T-cell (primary cell): Measurements from ENCODE around the gene EFNB2. TPM values are rescaled to one million over a fixed set of nuclear protein-coding genes. Genes with fewer than 3 reads are reported as not detected.
A peak's percentile ranks its signal among the peaks of the same experiment; 100 is the strongest.

ENCODE experiments used
- ATAC-seq, 4 experiments: fragments of 200-7000 bp in 3 of 4; fragments of 150-1000 bp in 1 of 4; cut with Tn5 transposase; replicated peaks in 1 of 4; 1 replicate in 3 of 4; 2 replicates in 1 of 4; pipeline ENCODE4 v1.10.0; 2021; ENCODE audit warnings: moderate library complexity in 3 of 4, mild to moderate bottlenecking in 2 of 4, moderate number of reproducible peaks in 1 of 4
- CTCF ChIA-PET, 2 donors: fragments of 300-600 bp; sonication (Branson Sonifier 250); formaldehyde crosslinking; loops; one replicate each; lab custom pipeline; 2022; ENCODE audit warnings: antibody characterized with exemption in 2 of 2; lab: Charles Lee
- POLR2A ChIA-PET, 2 donors: fragments of 300-600 bp; sonication (Branson Sonifier 250); formaldehyde crosslinking; loops; one replicate each; lab custom pipeline; 2022; ENCODE audit warnings: antibody characterized with exemption in 2 of 2; lab: Charles Lee
- DNase-seq, 35 experiments: peaks; one replicate each; pipeline versions ENCODE4 v3.0.0 to v3.0.0-alpha.2; 2013 to 2023
- H3K27ac ChIP-seq: one replicate; pipeline ENCODE4 v1.5.1; 2013; ENCODE audit warnings: low read length
- H3K27me3 ChIP-seq, 2 experiments: replicated peaks in 1 of 2; 1 replicate in 1 of 2; 2 replicates in 1 of 2; pipeline versions ENCODE4 v1.6.1 to v1.7.0; 2013; ENCODE audit warnings: low read length in 1 of 2, mixed read lengths in 1 of 2; ENCODE audit not compliant: control insufficient read depth in 2 of 2, insufficient read depth in 2 of 2; ENCODE audit errors: extremely low read depth in 1 of 2
- H3K36me3 ChIP-seq, 2 donors: 1 replicate in 1 of 2; 2 replicates in 1 of 2; pipeline versions ENCODE4 v1.6.1 to v1.7.0; 2013; ENCODE audit warnings: low read length in 1 of 2; ENCODE audit not compliant: control insufficient read depth in 2 of 2, insufficient read depth in 1 of 2; ENCODE audit errors: extremely low read depth in 1 of 2
- H3K4me1 ChIP-seq, 2 experiments: 1 replicate in 1 of 2; 2 replicates in 1 of 2; pipeline versions ENCODE4 v1.6.1 to v1.7.0; 2013; ENCODE audit warnings: low read length in 2 of 2, mixed read lengths in 1 of 2; ENCODE audit not compliant: insufficient read depth in 2 of 2, control insufficient read depth in 1 of 2; ENCODE audit errors: extremely low read depth in 1 of 2
- H3K4me3 ChIP-seq, 2 donors: 1 replicate in 1 of 2; 2 replicates in 1 of 2; pipeline versions ENCODE4 v1.5.1 to v1.7.0; 2013; ENCODE audit warnings: mild to moderate bottlenecking in 2 of 2, low read length in 1 of 2, moderate library complexity in 1 of 2; ENCODE audit not compliant: control insufficient read depth in 1 of 2; ENCODE audit errors: extremely low read depth in 1 of 2
- H3K9me3 ChIP-seq: 2 replicates; pipeline ENCODE4 v1.7.0; 2013
- H3K27ac Mint-ChIP-seq, 2 donors: one replicate each; pipeline ENCODE4 v1.8.0; 2020 to 2021; ENCODE audit warnings: mild to moderate bottlenecking in 2 of 2, mixed read lengths in 2 of 2
- H3K27me3 Mint-ChIP-seq, 2 donors: one replicate each; pipeline ENCODE4 v1.8.0; 2021 to 2022; ENCODE audit warnings: mixed read lengths in 2 of 2
- H3K36me3 Mint-ChIP-seq: one replicate; pipeline ENCODE4 v1.8.0; 2021; ENCODE audit warnings: mixed read lengths
- H3K4me1 Mint-ChIP-seq, 3 donors: one replicate each; pipeline ENCODE4 v1.8.0; 2020 to 2022; ENCODE audit warnings: mixed read lengths in 3 of 3, mild to moderate bottlenecking in 1 of 3
- H3K4me3 Mint-ChIP-seq, 3 donors: one replicate each; pipeline ENCODE4 v1.8.0; 2020 to 2022; ENCODE audit warnings: mild to moderate bottlenecking in 3 of 3, mixed read lengths in 3 of 3, moderate library complexity in 3 of 3
- H3K9me3 Mint-ChIP-seq, 3 donors: one replicate each; pipeline ENCODE4 v1.8.0; 2020 to 2022; ENCODE audit warnings: mixed read lengths in 3 of 3
- WGBS: methylation state at CpG from one replicate; pipeline ENCODE4 v1.1.5; 2013; ENCODE audit warnings: missing lambda C conversion rate; ENCODE audit not compliant: insufficient coverage; 5-methylcytosine and 5-hydroxymethylcytosine counted together
- total RNA-seq, 35 experiments: library from RNA in 6 of 35; stranded (reverse) in 6 of 35; fragments of 120-200 nt in 1 of 35; gene quantifications; one replicate each; pipeline versions ENCODE4 v1.2.1 to v1.2.4 and lab custom pipeline; 2013 to 2026

The EFNB2 gene
- total RNA-seq, 5 donors from 2014 or later (not counting 1 experiment from before 2014, with no cell fraction given) = 0.18 to 0.47 (median 0.33) TPM

GRCh38 chr13:106490569-106491321 is 44.7 kb downstream of the EFNB2 start:
- peak in 15 of 35 experiments; percentile 0 to 32 (median 6) for DNase-seq

GRCh38 chr13:106489849-106490568 is 45.5 kb downstream of the EFNB2 start:
- Mint-ChIP-seq H3K9me3 (no peaks in the 10 kb centered on the region), H3K36me3 (no peaks in the 10 kb centered on the region), H3K27me3 (peaks cover 58 to 73% of the 10 kb centered on the region in 2 donors), H3K4me1 (peaks cover 24 to 32% (median 26%) of the 10 kb centered on the region in 3 donors), H3K4me3 (no peak overlapping the region), H3K27ac (no peak overlapping the region)
- DNase-seq (no peak), ATAC-seq (no peak)
- Histone ChIP-seq H3K27me3 (peaks cover 0 to 37% of the 10 kb centered on the region in 2 experiments), H3K4me3 (no peak overlapping the region), H3K27ac (no peak overlapping the region), H3K9me3 (no peaks in the 10 kb centered on the region), H3K36me3 (no peaks in the 10 kb centered on the region), H3K4me1 (peaks cover 7 to 16% of the 10 kb centered on the region in 2 experiments)
- ChIA-PET POLR2A (no interaction called here), CTCF (no interaction called here)
- 63% methylated on average over 3 of the region's 7 CpGs for WGBS

More at GRCh38 chr13:106490569-106491321, 44.7 kb downstream of the EFNB2 start:
- CTCF ChIA-PET = interaction anchor here in 1 of 2 donors (0.6 kb wide), 1 partner anchor 1060 kb away, joined by 3 read pairs; no protein-coding TSS in a partner anchor
- Mint-ChIP-seq H3K27me3 (peaks cover 51 to 70% of the 10 kb centered on the region in 2 donors), H3K9me3 (no peaks in the 10 kb centered on the region), H3K4me1 (peaks cover 24 to 32% (median 26%) of the 10 kb centered on the region in 3 donors), H3K27ac (peak overlapping the region in 1 of 2 donors; percentile 64), H3K36me3 (no peaks in the 10 kb centered on the region), H3K4me3 (peak overlapping the region; percentile 53 to 60 (median 53))
- Histone ChIP-seq H3K36me3 (no peaks in the 10 kb centered on the region), H3K27me3 (peaks cover 0 to 33% of the 10 kb centered on the region in 2 experiments), H3K9me3 (no peaks in the 10 kb centered on the region), H3K4me1 (peaks cover 7 to 16% of the 10 kb centered on the region in 2 experiments), H3K27ac (no peak overlapping the region), H3K4me3 (peak overlapping the region; percentile 20 to 63)
- ATAC-seq = peak in 1 of 4 experiments; percentile 76
- POLR2A ChIA-PET = no interaction called here
- WGBS = 21% methylated on average over 7 of the region's 14 CpGs

- peaks cover 0 to 41% of the 10 kb centered on the region in 2 experiments for H3K27me3 ChIP-seq
- DNase-seq (no peak), ATAC-seq (no peak)
- peaks cover 57 to 68% of the 10 kb centered on the region in 2 donors for H3K27me3 Mint-ChIP-seq
- whole genome bisulfite sequencing = no CpG with 5 or more reads among the region's 2 CpGs
- ChIA-PET POLR2A (no interaction called here), CTCF (no interaction called here)
- H3K27ac Mint-ChIP-seq = no peak overlapping the region
- H3K27ac ChIP-seq = no peak overlapping the region
- H3K4me3 ChIP-seq = no peak overlapping the region
- no peaks in the 10 kb centered on the region for H3K9me3 Mint-ChIP-seq
- H3K4me1 Mint-ChIP-seq = peaks cover 20 to 29% (median 23%) of the 10 kb centered on the region in 3 donors
- no peaks in the 10 kb centered on the region for H3K36me3 ChIP-seq
- peaks cover 7 to 15% of the 10 kb centered on the region in 2 experiments for H3K4me1 ChIP-seq
- H3K36me3 Mint-ChIP-seq = no peaks in the 10 kb centered on the region
- H3K4me3 Mint-ChIP-seq = no peak overlapping the region
- no peaks in the 10 kb centered on the region for H3K9me3 ChIP-seq
These were observed 46.8 kb downstream of the EFNB2 start for GRCh38 chr13:106488686-106489085.

DNA sequence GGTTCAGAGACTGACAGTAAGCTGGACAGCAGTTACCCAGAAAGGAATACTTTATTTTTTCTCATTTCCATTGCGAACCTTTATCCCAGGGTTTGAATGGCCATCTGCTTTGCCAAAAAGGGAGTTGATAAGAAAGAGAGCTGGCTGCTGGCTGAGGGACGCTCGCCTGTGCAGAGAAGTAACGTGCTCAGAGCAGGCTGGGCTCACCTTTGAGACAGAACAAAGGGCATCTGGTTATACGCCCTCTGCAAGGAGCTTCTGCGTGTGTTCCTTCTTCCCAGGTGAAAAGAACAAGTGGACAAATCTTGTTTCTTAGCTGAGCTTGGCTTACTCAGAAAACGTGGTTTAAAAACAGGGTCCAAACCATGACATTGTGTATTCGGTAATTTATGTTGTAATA is 47.4 kb downstream of the EFNB2 start:
- peaks cover 14 to 23% (median 17%) of the 10 kb centered on the region in 3 donors for H3K4me1 Mint-ChIP-seq
- peaks cover 0 to 36% of the 10 kb centered on the region in 2 experiments for H3K27me3 ChIP-seq
- no peaks in the 10 kb centered on the region for H3K9me3 Mint-ChIP-seq
- H3K4me3 Mint-ChIP-seq = no peak overlapping the region
- WGBS = 75% methylated on average over 8 of the region's 8 CpGs
- DNase-seq (no peak), ATAC-seq (no peak)
- H3K27me3 Mint-ChIP-seq = peaks cover 58 to 66% of the 10 kb centered on the region in 2 donors
- no peak overlapping the region for H3K4me3 ChIP-seq
- peaks cover 4 to 8% of the 10 kb centered on the region in 2 experiments for H3K4me1 ChIP-seq
- ChIA-PET POLR2A (no interaction called here), CTCF (no interaction called here)
- no peaks in the 10 kb centered on the region for H3K36me3 ChIP-seq
- H3K9me3 ChIP-seq = no peaks in the 10 kb centered on the region
- no peaks in the 10 kb centered on the region for H3K36me3 Mint-ChIP-seq
- H3K27ac ChIP-seq = no peak overlapping the region
- no peak overlapping the region for H3K27ac Mint-ChIP-seq

DNA sequence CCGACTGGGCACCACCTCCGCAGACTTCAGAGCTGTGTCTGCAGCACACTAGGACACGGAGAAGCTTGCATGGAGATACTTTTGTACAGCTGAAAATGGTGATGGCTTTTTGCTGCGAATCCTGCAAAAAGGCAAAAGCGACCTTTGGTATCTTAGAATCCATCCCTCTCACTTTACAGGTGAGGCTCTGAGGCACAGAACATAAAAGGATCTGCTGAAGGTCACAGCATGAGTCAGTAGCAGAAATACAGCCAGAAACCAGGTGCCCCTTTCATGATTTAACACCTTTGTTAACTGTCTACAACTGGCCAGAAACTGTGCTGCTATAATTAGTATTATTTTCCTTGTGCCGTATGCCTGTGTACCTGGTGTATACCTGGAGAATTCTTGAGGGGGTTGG is 48.3 kb downstream of the EFNB2 start:
- Mint-ChIP-seq H3K4me1 (peaks cover 13 to 17% (median 15%) of the 10 kb centered on the region in 3 donors), H3K27me3 (peaks cover 56 to 60% of the 10 kb centered on the region in 2 donors), H3K9me3 (peaks cover 0 to 5% (median 0%) of the 10 kb centered on the region in 3 donors), H3K4me3 (no peak overlapping the region), H3K27ac (no peak overlapping the region), H3K36me3 (no peaks in the 10 kb centered on the region)
- H3K9me3 ChIP-seq = no peaks in the 10 kb centered on the region
- CTCF ChIA-PET = no interaction called here
- no peak overlapping the region for H3K4me3 ChIP-seq
- POLR2A ChIA-PET = no interaction called here
- peaks cover 2 to 5% of the 10 kb centered on the region in 2 experiments for H3K4me1 ChIP-seq
- WGBS = 81% methylated on average over 4 of the region's 6 CpGs
- H3K36me3 ChIP-seq = no peaks in the 10 kb centered on the region
- ATAC-seq (no peak), DNase-seq (no peak)
- H3K27ac ChIP-seq = no peak overlapping the region
- H3K27me3 ChIP-seq = peaks cover 0 to 27% of the 10 kb centered on the region in 2 experiments

DNA sequence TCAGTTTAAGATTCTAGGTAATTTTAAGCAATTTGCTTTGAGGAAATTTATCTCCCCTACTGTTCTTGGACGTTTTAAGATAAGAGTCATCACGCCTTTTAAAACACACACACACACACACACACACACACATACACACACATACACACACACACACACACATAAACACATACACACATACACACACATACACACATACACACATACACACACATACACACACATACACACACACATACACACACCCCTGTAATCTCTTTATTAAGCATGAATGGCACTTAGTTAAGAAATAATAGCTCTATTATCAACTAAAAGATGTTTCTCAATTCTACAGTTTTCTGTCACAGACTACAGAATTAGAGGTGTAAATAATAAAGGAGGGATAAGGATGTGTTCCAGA is 49.2 kb downstream of the EFNB2 start:
- Mint-ChIP-seq H3K4me1 (peaks cover 9 to 10% (median 9%) of the 10 kb centered on the region in 3 donors), H3K4me3 (no peak overlapping the region), H3K27me3 (peaks cover 50 to 54% of the 10 kb centered on the region in 2 donors), H3K27ac (no peak overlapping the region), H3K9me3 (peaks cover 0 to 5% (median 0%) of the 10 kb centered on the region in 3 donors), H3K36me3 (no peaks in the 10 kb centered on the region)
- peaks cover 0 to 20% of the 10 kb centered on the region in 2 experiments for H3K27me3 ChIP-seq
- ChIA-PET CTCF (interaction anchor here in 1 of 2 donors (0.6 kb wide), 1 partner anchor 1190 kb away, joined by 3 read pairs; no protein-coding TSS in a partner anchor), POLR2A (no interaction called here)
- H3K36me3 ChIP-seq = no peaks in the 10 kb centered on the region
- no peaks in the 10 kb centered on the region for H3K9me3 ChIP-seq
- ATAC-seq (no peak), DNase-seq (no peak)
- H3K4me3 ChIP-seq = no peak overlapping the region
- H3K27ac ChIP-seq = no peak overlapping the region
- no CpG with 5 or more reads among the region's 2 CpGs for WGBS
- peaks cover 2 to 5% of the 10 kb centered on the region in 2 experiments for H3K4me1 ChIP-seq
